ENCODE results near the gene ASXL1.

The ASXL1 gene

DNA sequence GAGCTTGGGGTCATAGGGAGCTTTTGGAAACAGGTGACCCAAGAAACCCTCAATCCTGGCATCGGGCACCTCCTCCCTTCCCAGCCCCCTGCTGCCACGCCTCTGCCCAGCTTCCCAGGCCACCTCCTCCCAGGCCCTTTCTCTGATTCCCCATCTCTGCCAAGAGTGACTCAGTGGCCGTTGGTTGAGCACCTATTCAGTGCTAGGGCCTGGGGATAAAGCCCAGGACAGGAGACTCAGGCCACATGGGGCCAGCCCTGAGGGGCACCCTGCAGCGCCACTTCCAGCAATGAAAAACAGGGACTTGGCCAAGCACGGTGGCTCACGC, 110.1 kb downstream of the ASXL1 start:
- no peak for DNase-seq

DNA sequence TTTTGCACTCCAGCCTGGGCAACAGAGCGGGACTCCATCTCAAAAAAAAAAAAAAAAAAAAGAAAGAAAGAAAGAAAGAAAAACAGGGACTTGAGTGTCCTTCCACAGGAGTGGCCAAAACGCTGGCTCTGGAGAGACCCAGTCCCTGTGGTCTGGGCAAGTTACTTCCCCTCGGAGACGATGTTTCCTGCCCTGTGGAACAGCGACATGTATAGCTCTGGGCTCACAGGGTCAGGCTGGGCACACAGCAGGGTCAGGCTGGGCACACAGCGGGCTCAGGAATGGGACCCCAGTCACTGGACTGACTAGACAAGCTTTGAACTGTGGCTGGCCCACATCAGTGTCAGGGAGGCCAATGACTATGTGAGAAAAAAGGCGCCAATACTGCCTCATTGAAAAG, 110.7 kb downstream of the ASXL1 start:
- no peak for DNase-seq

DNA sequence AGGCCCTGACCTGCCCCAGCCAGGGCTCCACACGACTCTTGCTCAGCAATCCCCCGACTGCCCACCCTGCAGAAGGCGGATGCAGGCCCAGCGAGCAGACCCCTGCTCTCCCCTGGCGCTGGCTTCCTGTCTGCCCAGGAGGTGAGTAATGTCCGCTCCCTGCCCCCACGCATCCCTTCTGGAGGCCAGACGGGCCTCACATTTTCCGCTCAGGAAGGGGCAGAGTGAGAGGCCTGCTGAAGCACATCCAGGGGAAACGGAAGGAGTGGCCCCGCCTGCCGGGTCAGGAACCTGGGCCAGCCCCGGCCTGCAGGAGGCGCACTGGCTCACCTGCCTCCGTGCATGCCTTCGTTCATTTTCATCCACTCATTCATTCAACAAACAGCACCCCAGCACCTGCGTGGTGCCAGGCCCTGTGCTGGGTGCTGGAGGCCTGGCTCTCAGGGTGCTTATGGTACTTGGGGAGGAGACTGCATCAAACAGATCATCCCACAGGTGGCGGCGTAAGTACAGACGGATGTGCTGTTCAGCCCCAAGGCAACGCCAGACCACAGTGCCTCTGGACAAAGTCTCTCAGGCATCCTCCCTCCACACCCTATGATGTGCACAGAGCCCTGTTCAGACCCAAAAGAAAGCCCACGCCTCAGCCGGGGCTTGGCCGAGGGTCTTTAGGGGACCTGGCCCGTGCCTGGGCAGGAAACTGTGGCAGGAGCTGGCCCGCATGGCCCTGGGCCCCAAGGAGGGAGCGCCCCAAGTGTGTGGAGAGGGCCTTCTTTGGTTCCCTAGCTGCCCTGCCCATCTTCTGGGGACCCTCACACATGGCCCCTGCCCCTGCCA, 112.1 kb downstream of the ASXL1 start:
- no peak for DNase-seq

DNA sequence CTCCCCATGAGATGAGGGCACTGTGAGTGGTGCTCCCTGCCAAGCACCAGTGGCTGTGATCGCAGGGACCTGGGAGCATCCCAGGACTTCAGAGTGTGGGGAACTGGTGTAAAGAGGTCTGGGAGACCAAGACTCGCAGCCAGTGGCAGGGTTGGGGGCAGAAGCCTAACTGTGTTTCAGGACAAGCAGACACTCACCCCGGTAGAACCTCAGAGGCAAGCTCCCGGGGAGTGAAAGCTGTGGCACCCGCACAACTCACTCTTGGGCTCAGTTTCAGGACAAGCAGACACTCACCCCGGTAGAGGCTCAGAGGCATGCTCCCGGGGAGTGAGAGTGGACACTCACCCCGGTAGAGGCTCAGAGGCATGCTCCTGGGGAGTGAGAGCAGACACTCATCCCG, 112.8 kb downstream of the ASXL1 start:
- DNase-seq: no peak

DNA sequence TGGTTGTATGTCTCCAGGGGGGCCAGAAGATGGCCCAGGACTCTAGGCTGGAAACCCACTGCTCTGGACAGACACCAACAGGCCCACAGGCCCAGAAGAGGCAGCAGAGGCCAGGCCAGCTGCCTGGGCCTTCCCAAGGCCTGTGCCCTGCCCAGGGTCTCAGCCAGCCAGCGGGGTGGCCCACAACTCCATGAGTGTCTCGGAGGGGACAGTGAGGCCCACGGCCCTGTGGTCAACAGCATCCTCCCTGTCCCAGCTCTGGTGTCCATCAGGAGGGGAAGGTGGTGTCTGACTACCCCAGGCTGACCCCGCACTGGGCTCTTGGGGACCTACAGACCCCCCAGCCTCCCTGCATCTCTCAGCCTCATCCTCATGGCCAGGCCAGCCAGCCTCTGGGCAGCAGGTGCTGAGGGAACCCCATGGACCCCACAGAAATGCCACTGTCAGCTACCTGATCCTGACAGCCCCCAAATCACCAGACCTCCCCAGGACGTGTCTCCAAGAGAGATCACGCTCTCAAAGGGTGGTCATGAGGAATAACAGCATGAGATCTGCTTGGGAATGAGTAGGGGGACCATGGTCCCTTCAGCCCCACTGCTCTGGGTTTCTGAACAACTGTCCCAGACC, 114.6 kb downstream of the ASXL1 start:
- no peak for DNase-seq

DNA sequence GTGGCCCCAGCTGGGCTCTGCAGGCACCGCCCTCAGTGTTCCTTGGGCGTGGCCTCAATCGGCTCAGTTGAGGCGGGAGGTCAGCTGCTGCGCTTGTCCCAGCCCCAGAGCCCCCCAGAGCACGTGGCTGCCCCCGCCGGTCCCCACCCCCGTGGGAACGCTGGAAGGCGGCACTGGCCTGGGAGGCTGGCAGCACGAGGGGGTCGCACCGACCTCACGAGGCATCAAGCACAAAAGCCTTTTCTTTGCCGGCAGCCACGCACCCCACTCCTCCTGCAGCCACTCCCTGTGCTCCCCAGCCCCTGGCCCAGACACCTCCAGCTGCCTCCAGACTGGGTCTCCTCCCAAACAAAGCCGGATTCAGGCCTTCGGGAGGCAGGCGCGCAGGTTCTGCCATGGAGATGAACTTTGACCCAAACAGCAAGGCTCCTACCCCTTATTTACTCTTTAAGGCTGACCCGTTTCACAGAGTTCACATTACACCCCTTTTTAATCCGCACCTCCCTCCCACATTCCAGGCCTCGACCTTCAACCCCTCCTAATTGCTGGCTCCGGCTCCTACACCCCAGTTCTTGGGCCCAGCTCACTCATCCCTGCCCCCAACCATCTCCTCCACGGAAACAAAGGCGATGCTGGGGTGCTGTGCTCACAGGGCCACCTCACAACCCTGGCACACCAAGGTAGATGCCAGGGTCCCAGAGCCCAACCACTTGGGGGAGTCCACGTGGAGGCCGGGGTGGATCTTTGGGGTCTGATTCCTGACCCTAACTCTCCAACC, 115.3 kb downstream of the ASXL1 start:
- no peak for DNase-seq

DNA sequence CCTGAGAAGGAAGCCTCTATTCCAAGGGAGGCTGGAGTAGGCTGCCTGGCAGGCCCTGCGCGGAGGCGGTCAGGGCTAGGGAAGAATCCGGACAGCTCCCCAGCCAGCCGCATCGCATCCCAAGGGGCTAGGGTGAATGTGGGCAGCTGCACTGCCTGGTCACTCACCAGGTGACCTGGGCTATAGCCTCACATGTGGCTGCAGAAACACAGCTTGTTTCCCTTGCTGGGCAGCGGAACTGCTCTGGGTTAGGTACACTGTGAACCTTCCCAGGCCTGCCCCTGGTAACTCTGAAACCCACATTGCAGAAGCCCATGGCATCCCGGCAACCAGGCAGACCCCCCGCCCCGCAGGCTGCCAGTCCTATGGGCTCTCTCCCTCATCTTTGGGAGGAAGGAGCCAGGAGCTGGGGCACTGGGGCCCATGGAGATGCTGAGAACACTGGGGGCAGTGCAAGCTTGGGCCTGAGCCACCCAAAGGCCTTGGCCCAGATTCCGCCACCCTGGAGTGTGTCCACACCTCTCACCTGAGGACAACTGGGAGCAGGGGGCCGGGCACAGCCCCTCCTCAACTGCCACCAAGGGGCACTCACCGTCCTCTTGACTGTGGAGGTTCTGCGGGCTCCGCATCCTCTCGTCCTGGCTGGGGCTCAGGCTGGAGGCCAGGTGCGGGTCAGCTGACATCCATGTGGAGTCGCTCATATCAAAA, 116.0 kb downstream of the ASXL1 start:
- DNase-seq: no peak

DNA sequence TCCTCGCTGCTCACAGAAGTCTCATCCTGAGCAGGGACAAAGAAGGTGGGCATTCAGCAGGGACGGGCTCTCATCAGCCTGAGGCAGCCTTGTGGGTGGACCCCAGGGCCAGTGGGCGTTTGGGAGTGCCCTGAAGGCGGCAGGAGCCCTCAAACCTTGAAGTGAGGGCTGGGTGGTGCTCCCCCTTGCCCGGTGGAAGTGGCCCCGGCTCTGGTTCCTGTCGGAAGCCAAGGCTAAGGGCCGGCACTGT, 116.5 kb downstream of the ASXL1 start:
- no peak for DNase-seq

DNA sequence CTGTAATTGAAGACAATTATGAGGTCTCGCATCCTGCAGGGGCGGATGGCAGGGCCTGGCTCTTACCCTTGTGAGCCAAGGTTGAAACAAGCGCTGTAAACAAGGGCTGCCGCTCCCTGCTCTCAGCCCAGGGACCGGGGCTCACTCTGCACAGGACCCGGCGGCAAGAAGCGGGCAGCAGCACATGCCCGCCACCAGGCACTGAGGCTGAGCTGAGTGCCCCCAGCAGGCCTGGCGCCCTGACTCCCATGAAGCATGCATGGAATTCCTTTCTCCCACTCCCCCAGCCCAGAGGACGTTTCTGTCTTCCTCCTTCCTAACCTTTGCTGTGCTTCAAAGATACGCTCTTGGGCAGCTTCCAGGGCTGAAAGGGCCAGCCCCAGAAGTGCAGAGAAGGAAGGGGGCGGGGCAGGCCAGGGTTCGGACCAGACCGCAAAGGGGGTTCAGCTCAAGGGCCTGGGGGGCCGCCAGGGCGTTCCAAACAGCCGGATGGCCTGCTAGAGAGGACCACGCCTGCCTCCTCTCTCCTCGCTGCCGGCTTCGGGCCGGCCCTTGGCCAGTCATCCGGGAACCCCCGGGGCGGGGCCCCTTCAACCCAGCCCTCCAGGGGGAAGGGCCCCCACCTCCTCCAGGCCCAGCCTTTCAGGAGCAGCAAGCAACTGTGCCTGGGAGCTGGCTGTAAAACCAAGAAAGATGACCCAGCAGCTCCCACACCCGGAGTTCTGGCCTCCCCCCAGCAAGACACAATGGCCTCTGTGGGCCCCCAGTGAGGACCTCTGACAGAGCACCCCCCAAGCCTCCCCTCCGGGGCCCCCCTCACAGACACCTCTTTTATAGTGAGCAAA, 117.1 kb downstream of the ASXL1 start:
- no peak for DNase-seq

DNA sequence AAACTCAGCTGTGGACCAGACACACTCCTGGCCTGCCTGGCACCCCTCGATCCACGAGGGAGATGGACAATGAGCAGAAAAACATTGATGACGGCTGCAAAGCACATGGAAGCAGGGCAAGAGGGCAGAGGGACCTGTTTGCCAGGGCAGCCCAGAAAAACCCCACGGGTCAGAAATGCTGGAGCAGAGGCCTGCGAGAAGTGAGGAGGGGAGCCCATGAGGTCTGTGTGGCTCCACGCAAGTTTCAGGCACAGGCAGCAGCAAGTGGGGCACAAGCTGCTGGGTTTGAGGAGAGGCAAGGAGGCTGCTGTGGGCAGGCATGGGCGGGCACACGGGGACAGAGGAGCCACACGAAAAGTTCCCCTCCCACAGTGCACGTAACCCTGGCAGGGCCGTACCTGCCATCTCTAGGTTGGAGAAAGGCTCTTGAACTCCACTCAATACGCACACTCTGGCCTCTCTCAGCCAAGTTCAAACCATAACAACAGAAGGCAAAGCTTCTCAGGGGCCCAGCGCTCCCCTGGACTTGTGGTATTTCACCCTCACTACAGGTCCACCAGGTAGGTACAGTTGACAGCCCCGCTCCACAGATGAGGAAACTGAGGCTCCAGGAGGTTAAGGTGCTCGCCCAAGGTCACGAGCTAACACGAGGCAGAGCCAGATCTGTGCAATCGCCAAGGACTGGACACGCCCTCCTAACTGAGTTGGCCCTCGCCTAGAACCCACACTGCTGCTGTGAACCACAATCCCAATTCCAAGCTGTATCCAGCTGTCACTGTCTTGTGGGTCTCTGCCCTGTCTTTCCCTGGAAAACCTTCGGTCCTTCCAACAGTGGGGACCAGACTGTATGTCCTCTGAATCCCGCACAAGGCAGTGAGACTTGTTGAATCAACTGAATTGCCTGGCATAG, 118.8 kb downstream of the ASXL1 start:
- no peak for DNase-seq

DNA sequence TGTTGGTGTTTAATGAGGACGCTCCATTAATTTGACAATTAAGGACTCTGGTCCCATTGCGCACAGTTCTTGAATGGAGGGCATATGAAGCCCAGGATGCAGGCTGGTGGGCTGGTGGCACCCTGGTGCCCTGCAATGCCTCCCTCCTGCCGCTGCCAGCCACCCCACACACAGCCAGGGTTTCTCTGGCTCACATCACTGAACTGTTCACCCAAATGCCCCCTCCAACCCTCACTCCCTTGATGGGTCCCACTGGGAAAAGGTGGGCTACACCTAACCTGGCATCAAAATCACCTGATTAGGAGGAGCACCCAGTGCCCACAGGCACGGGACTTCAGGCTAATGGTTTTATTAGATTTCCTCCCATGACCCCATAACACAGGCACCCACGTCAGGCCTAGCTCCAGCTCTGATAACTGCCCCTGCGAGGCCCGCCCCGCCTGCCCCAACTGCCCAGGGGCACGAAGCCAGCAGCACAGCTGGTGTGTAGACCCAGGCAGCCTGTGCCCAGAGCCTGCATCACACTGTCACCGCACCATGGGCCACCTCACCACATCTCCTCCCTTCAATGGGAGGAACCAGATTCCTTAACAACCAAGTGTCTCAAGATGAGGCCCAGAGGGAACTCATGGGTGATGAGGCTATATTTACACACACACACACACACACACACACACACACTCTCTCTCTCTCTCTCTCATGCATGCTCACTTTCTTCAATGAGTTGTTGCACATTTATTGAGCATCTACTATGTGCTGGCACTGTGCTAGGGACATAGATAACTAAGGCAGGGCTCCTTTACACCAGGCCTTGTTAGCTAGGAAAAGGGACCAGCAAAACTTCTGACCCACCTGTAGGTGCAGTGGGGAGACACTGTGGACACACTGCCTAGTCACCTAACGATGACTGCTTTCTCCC, 119.7 kb downstream of the ASXL1 start:
- no peak for DNase-seq

DNA sequence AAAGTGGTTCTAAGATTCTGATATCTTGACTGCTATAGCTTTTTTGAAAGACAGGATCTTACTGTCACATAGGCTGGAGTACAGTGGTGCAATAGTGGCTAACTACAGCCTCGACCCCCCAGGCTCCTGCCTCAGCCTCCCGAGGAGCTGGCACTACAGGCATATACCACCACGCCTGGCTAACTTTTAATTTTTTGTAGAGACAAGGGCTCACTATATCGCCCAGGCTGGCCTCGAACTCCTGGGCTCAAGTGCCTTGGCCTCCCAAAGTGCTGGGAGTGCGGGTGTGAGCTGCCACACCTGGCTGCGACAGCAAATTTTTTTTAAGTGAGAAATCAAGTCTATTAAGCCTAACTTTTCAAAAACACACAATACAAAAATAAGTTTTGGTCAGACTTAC, 120.4 kb downstream of the ASXL1 start:
- no peak for DNase-seq

DNA sequence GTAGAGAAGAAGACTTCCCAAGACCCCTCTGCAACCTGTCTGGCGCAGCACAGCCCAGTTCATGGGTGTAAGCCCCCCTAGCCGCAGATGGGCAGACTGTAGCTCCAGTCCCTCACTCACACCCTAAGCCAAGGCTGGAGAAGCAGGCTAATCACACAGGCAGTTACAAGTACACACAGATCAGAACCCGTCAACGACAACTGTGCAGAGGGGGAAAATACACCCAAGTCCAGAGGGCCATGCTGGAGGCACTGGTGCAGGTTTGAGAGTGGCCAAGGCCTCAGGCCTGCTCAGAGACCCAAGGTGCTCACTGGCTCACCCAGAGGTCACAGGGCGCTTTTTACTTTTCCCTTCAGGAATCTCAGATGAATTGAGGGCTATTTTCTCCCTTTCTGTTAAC, 120.9 kb downstream of the ASXL1 start:
- no peak for DNase-seq

DNA sequence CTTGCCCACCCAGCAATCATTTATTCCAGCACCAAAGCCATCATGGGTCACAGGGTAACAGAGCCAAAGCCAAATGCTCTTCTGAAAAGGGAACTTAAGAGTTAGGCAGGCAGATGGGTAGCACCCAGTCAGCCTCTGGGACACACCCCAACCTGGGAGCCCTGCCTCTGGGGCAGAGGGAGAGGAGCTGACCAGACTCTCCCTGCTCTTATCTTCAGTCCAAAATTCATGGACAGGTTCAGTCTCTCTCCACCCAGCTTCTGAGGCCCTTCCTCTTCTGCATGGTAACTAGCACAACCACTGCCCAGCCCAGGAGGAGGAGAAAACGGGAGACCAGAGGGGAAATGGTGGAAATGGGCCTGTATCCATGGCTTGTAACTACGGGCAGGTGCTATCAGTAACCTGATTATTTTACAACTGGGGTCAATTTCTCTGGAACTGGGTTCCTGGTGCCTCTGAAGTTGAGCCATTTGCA, 121.6 kb downstream of the ASXL1 start:
- no peak for DNase-seq

DNA sequence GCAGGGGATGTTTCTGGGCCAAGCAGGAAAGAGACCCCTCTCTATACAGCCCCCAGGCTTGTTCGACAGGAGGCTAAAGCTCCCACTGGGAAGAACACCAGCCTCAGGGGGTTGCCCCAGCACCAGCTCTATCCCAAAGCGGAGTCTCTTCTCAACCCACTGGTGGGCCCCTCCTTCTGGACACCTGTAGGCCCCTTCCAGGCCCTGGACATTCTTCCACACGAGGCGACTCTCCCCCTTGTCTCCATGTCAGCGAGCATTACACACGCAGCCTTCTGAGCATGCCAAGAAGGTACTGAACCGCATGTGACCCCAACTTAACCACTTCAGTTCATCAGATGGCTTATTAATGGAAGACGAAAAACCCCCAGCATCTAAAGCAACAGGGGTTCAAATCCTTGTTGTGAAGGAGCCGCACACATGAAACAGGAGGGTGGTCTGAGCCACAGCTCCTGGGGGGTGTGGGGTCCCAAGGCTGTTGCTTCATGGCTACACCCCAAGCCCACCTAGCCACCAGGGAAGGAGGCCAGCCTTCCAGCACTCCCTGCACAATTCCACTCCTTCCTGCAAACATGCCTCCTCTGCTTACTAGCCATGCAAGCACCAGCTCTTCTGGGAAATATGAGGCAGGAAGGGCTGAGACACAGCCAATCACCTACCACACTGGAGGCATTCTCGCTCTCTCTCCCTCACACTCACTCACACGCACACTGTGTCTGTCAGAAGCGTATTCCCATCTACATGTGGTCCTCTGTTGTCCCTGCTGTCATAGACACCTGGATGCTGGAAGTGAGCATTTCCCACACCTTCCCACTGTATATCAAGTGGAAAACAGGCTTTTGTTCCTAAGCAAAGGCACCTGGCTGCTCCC, 122.5 kb downstream of the ASXL1 start:
- DNase-seq: no peak

DNA sequence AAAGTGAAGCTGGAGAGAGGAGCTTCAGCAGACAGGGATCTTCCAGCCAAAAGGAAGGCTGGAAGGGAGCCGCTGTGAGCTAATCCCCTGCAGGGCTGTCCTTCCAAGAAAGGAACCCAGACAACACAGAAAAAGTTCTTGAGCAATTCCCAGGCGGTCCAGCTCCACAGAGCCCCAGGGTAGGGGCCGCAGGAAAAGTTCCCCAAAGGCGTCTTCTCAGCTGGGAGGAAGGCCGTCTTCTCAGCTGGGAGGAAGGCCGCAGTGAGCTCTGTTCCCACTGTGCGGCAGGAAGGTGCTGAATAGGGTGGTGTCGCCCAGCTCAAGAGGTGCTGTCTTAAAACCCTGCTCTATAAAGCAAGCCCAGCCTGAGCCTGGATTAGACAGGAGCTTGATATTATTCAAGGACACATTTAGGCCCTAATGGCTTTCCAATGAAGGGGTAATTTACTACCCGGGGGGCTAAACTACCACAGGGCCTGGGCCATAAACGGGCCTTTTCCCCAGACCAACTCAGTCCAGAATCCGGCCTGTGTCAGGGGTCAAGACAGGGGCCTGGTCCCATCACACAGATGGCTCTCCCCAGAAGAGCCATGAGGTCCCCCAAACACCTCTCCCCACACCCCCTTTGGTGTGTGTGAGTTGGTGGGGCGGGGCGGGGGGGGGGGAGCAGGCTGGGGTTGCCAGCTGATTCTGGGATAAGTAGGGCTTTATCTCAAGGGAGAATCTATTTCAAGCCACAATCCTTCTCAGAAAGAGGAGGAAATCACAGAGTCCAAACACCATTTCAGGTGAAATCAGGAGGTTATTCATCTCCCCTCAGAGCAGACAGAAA, 123.4 kb downstream of the ASXL1 start:
- no peak for DNase-seq

DNA sequence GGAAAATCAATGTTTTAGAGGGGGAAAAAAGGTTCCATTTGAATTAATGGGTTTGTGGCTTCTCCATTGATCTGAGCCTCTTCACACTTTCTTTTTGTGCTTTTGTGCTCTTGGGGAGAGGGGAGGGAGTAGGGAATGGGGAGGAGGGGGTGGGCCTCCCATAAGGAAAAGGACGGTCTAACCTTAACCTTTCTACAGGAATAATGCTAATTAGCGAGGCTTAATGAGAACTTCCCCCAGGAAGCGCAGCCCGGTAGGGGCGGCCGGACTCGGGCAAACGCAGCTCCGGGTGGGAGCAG, 124.0 kb downstream of the ASXL1 start:
- no peak for DNase-seq

DNA sequence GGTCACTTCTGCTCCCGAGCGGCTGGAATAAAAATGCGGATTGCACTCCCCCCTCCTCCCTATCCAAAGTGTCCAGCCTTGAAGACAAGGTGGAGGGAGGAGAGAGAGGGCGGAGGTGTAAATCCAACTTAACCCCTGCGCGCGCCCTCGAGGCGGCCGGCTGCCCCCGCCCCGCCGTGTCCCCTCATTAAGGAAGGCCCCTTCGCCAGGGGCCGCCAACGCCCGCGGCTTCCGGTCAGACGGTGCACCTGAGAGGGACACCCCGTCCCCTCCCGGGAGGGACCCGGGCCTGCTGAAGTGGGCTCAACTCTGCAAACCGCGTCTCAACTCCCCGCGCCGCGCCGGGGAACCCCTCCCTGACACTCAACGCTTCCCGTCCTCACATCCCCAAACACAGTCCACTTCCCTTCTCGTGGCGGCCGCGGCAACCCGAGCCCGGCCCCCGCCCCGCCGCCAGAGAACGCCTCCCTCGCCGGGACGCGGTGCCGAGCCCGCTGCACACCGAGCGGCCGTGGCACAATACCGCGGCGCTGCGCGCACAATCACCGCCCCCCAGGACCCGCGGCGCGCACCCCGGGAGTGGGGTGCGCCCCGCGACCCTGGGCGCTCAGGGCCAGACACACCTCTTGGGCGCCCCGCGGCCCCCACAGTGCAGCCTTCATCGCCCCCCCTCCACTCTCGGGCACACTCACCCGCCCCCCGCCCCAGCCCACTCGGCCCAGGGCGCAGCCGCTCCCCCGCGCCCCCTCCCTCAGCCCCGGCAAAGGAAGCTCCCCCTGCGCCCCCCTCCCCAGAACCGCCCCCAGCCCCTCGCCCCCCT, 124.5 kb downstream of the ASXL1 start:
- no peak for DNase-seq
